Measurements from ENCODE around the gene EPHB1. TPM values are rescaled to one million over a fixed set of nuclear protein-coding genes. Genes with fewer than 3 reads are reported as not detected.

The EPHB1 gene
- total RNA-seq, 2 donors from 2014 or later: 1.9 to 3.2 TPM

GRCh38 chr3:135170732-135171131 lies 375.7 kb downstream of the EPHB1 start:
- Histone ChIP-seq H3K27me3 (no peaks in the 10 kb centered on the region), H3K4me1 (no peaks in the 10 kb centered on the region), H3K27ac (no peak overlapping the region), H3K36me3 (no peaks in the 10 kb centered on the region), H3K9me3 (no peaks in the 10 kb centered on the region), H3K4me3 (no peak overlapping the region)
- DNase-seq (ENCODE audit: low spot score): no peak
- no peak for TF ChIP-seq CTCF (IDR thresholded peaks at IDR 0.05)

- no peak for TF ChIP-seq CTCF (IDR thresholded peaks at IDR 0.05)
- Histone ChIP-seq H3K4me1 (no peaks in the 10 kb centered on the region), H3K9me3 (no peaks in the 10 kb centered on the region), H3K27ac (no peak overlapping the region), H3K4me3 (no peak overlapping the region), H3K36me3 (no peaks in the 10 kb centered on the region), H3K27me3 (no peaks in the 10 kb centered on the region)
- DNase-seq (ENCODE audit: low spot score): no peak
These were observed 377.3 kb downstream of the EPHB1 start for GRCh38 chr3:135172191-135172869.

GRCh38 chr3:135175728-135176277 lies 380.7 kb downstream of the EPHB1 start:
- Histone ChIP-seq H3K27ac (no peak overlapping the region), H3K4me1 (no peaks in the 10 kb centered on the region), H3K27me3 (no peaks in the 10 kb centered on the region), H3K4me3 (no peak overlapping the region), H3K9me3 (no peaks in the 10 kb centered on the region), H3K36me3 (no peaks in the 10 kb centered on the region)
- DNase-seq (ENCODE audit: low spot score): no peak
- no peak for TF ChIP-seq CTCF (IDR thresholded peaks at IDR 0.05)

- H3K27ac ChIP-seq: no peak overlapping the region
- no peaks in the 10 kb centered on the region for H3K9me3 ChIP-seq
- no peak for DNase-seq (ENCODE audit: low spot score)
- no peaks in the 10 kb centered on the region for H3K4me1 ChIP-seq
- no peaks in the 10 kb centered on the region for H3K27me3 ChIP-seq
- no peak for TF ChIP-seq CTCF (IDR thresholded peaks at IDR 0.05)
- H3K36me3 ChIP-seq: no peaks in the 10 kb centered on the region
- H3K4me3 ChIP-seq: no peak overlapping the region
These were observed 381.8 kb downstream of the EPHB1 start for GRCh38 chr3:135176881-135177280.

GRCh38 chr3:135178566-135178965 lies 383.5 kb downstream of the EPHB1 start:
- no peak overlapping the region for H3K4me3 ChIP-seq
- TF ChIP-seq CTCF (IDR thresholded peaks at IDR 0.05): no peak
- no peaks in the 10 kb centered on the region for H3K4me1 ChIP-seq
- H3K27ac ChIP-seq: no peak overlapping the region
- H3K9me3 ChIP-seq: no peaks in the 10 kb centered on the region
- no peaks in the 10 kb centered on the region for H3K27me3 ChIP-seq
- no peak for DNase-seq (ENCODE audit: low spot score)
- no peaks in the 10 kb centered on the region for H3K36me3 ChIP-seq

GRCh38 chr3:135181408-135181807 lies 386.3 kb downstream of the EPHB1 start:
- Histone ChIP-seq H3K9me3 (no peaks in the 10 kb centered on the region), H3K4me3 (no peak overlapping the region), H3K27me3 (no peaks in the 10 kb centered on the region), H3K4me1 (no peaks in the 10 kb centered on the region), H3K27ac (no peak overlapping the region), H3K36me3 (no peaks in the 10 kb centered on the region)
- TF ChIP-seq CTCF (IDR thresholded peaks at IDR 0.05): no peak
- no peak for DNase-seq (ENCODE audit: low spot score)

Measured in right atrium auricular region (tissue), 2 donors.